PFSK-1 (cell line): ENCODE results near the gene ASTL.

Experiments used
- POLR2AphosphoS5 ChIP-seq: IDR thresholded peaks from 2 replicates; pipeline ENCODE4 v1.6.1; 2012; ENCODE audit warnings: low read depth, mild to moderate bottlenecking, control low read depth, low read length, moderate library complexity
- TAF1 ChIP-seq: IDR thresholded peaks from 2 replicates; pipeline ENCODE4 v1.6.1; 2012; ENCODE audit warnings: low read length, control low read depth, borderline replicate concordance; ENCODE audit not compliant: insufficient read depth
- TF ChIP-seq, protein P1 (sequence below), 2 experiments: IDR thresholded peaks; 2 replicates each; pipeline versions ENCODE4 v1.6.1 to v1.8.0; 2011 to 2012; ENCODE audit warnings: low read depth in 2 of 2, low read length in 2 of 2, control low read depth in 1 of 2, inconsistent platforms in 1 of 2, mild to moderate bottlenecking in 1 of 2, moderate library complexity in 1 of 2; ENCODE audit not compliant: insufficient read depth in 1 of 2

- TF ChIP-seq POLR2AphosphoS5 (no peak), TAF1 (no peak)
- TF ChIP-seq, protein P1, sequence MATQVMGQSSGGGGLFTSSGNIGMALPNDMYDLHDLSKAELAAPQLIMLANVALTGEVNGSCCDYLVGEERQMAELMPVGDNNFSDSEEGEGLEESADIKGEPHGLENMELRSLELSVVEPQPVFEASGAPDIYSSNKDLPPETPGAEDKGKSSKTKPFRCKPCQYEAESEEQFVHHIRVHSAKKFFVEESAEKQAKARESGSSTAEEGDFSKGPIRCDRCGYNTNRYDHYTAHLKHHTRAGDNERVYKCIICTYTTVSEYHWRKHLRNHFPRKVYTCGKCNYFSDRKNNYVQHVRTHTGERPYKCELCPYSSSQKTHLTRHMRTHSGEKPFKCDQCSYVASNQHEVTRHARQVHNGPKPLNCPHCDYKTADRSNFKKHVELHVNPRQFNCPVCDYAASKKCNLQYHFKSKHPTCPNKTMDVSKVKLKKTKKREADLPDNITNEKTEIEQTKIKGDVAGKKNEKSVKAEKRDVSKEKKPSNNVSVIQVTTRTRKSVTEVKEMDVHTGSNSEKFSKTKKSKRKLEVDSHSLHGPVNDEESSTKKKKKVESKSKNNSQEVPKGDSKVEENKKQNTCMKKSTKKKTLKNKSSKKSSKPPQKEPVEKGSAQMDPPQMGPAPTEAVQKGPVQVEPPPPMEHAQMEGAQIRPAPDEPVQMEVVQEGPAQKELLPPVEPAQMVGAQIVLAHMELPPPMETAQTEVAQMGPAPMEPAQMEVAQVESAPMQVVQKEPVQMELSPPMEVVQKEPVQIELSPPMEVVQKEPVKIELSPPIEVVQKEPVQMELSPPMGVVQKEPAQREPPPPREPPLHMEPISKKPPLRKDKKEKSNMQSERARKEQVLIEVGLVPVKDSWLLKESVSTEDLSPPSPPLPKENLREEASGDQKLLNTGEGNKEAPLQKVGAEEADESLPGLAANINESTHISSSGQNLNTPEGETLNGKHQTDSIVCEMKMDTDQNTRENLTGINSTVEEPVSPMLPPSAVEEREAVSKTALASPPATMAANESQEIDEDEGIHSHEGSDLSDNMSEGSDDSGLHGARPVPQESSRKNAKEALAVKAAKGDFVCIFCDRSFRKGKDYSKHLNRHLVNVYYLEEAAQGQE (IDR thresholded peaks at IDR 0.05; ENCODE audit: insufficient read depth in 1 of 2, low read depth in 2 of 2, low read length in 2 of 2) = no peak
These were observed 6.2 kb downstream of the ASTL start for GRCh38 chr2:96131813-96132745.
